ENCODE measurements around the gene ARHGEF18.
"Not testable (repeated sequence)": the region's sequence is repeated elsewhere in the genome, so short reads cannot be mapped to it uniquely, and the experiment has no call there.

ARHGEF18 gene

GRCh38 chr19:7348587-7349230, at the start of gene ARHGEF18:
TSS of gene ARHGEF18 (plus strand) at chr19:7348937. CDS start at chr19:7362891, 13,954 bp downstream.
- DNase-seq (ENCODE audit: low read depth in 2 of 2) = no peak

DNA sequence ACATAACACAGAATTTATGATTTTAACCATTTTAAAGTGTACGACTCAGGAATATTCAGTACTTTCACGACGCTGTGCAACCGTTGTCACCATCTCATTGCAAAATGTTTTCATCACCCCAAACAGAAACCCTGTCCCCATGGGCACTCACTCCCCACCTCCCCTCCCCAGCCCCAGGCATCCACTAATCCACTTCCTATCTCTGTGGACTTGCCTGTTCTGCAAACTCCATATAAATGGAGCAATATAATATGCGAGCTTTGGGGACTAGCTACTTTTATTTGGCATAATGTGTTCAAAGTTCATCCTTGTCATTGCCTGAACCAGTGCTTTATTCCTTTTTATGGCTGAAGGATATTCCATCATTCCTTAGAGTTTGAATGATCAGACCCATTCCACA, 47.2 kb upstream of the ARHGEF18 start:
- no peak for DNase-seq (ENCODE audit: low read depth in 2 of 2)

GRCh38 chr19:7303470-7303869, 45.3 kb upstream of the ARHGEF18 start:
- no peak for DNase-seq (ENCODE audit: low read depth in 2 of 2)

DNA sequence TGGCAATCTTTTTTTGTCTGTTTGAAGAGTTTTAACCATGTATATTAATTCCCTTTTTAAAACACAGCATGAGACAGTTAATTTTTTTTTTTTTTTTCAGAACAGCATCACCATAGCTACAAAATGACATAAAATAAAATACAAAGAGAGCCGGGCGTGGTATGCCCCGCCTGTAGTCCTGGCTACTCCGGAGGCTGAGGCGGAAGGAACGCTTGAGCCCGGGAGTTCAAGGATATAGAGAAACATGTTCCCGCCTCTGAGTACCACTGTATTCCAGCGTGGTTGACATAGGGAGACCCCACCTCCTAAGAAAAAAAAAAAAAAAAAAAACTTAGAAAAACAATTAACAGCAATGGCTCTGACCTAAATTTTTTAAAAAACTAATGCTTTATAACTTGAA, 44.5 kb upstream of the ARHGEF18 start:
- no peak for DNase-seq (ENCODE audit: low read depth in 2 of 2)

- no peak for DNase-seq (ENCODE audit: low read depth in 2 of 2)
Observed at GRCh38 chr19:7307590-7308218, 41.0 kb upstream of the ARHGEF18 start.

GRCh38 chr19:7308327-7308726, 40.4 kb upstream of the ARHGEF18 start:
- not testable (repeated sequence) for DNase-seq (ENCODE audit: low read depth in 2 of 2)

DNA sequence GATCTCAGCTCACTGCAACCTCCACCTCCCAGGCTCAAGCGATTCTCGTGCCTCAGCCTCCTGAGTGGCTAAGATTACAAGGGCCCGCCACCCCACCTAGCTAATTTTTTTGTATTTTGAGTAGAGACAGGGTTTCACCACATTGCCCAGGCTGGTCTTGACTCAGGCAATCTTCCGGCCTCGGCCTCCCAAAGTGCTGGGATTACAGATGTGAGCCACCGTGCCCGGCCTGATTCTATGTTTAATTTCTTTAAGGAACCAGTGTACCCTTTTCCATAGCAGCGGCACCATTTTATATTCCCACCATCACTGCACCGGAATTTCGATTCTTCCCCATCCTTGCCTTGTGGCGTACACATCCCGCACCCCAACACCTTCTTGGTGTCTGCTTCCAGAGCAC, 36.8 kb upstream of the ARHGEF18 start:
- DNase-seq (ENCODE audit: low read depth in 2 of 2) = no peak

- DNase-seq (ENCODE audit: low read depth in 2 of 2) = no peak
Observed at GRCh38 chr19:7312816-7313215, 35.9 kb upstream of the ARHGEF18 start.

GRCh38 chr19:7318176-7318575, 30.6 kb upstream of the ARHGEF18 start:
- no peak for DNase-seq (ENCODE audit: low read depth in 2 of 2)

GRCh38 chr19:7326105-7326877, 22.4 kb upstream of the ARHGEF18 start:
- DNase-seq (ENCODE audit: low read depth in 2 of 2) = no peak

DNA sequence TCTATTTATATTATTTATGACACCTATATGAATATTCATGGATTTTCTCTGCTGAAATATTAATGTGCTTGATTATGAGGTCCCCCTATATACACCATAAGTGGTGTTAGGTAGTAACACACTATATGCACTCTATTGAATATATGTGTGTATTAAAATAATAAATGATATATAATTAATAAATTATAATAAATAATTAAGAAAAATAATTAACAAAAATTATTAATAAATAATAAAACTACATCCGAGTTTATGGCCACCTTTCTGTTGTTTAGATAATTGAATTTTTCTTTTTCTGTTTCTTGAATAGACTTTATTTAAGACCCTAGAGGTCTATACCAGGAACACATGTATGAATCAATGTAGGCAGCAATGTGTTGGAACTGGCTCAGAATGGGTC, 20.9 kb upstream of the ARHGEF18 start:
- no peak for DNase-seq (ENCODE audit: low read depth in 2 of 2)

- no peak for DNase-seq (ENCODE audit: low read depth in 2 of 2)
Observed at GRCh38 chr19:7328647-7329046, 20.1 kb upstream of the ARHGEF18 start.

DNA sequence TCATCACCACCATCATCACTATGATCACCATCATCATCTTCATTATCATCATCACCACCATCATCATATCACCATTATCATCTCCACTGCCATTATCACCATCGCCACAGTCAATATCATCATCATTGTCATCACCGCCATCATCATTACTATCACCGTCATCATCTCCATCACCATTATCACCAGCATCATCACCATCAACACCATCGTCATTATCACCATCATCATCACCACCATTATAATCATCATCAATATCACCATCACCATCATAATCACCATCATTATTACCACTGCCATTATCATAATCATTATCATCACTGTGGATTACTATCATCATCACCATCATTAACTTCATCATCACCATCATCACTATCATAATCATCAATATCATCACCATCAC, 17.3 kb upstream of the ARHGEF18 start:
- DNase-seq (ENCODE audit: low read depth in 2 of 2) = no peak

DNA sequence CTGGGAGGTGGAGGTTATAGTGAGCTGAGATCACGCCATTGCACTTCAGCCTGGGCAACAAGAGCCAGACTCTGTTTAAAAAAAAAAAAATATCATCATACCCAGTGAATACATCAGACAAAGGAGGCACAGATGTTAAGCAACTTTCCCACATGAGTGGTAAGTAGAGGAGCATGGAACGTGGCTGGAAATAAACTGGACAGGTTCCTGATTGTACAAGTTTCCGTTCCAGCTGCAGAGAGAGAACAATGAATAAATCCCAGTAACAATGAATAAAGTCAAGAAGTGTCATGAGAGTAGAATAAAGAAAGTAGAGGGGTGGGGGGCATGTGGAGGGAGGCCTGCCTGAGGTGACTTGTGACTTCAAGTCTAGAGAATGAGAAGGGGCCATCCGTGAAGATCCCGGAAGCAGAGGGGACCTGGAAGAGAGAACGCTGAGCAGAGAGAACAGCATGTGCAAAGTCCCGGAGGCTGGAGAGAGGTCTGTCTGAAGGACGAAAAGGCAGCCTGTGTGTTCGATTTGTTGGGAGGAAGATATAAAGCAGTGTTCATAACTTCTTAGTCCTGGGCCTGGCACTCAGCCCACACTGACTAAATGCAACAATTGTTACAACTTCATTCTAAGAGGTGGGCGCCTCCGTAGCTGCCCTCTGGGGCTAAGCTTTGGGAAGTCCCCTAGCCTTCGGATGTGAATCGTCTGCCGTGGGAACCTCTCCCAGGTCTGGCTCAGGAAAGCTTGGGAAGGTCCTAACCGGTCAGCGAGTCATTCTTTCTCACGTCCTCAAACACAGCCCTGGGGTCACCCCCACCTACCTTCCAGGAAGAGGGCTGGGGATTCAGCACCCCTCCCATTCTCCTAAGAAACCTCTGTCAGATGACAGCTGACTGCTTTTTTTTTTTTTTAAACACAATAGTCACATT, 15.3 kb upstream of the ARHGEF18 start:
- DNase-seq (ENCODE audit: low read depth in 2 of 2) = no peak

- DNase-seq (ENCODE audit: low read depth in 2 of 2) = no peak
Observed at GRCh38 chr19:7336321-7336973, 12.3 kb upstream of the ARHGEF18 start.

DNA sequence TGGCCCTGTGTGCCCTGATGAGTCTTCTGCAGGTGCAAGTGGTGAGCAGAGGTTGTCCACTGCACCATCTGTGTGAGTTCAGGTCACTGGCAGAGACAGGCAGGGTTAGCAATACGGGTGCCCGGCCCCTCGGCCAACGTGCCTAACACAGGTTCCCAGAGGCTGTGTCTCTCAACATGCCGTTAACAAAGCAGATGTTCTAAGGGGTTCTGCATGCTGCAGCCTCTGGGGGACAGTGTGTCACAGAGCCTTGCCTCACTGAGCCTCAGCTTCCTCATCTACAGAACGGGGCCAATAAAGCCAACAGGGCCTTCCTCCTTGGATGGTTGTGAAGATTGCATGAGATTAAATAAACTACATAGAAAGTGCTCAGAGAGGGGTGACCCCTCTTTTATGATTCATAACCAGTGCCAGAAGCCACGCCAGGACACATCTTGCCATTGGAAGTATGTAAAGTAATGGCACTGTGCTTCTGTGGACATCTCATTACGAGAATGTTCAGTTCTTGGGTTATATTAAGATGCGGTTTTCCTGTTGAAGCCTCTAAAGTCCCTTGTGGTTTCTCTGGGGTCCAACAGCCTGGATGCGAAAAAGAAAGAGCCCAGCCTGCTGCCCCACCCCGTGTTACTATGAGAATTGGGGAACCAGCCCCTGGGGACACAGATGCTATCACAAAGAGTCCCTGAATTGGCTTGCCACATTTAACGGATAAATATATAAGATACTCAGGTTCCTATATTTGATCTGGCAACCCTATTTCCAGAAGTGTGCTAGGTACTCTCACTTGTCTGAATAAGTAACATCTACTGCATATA, 11.2 kb upstream of the ARHGEF18 start:
- no peak for DNase-seq (ENCODE audit: low read depth in 2 of 2)

GRCh38 chr19:7340959-7341837, 7.5 kb upstream of the ARHGEF18 start:
- DNase-seq (ENCODE audit: low read depth in 2 of 2) = peak; percentile 73 to 86

DNA sequence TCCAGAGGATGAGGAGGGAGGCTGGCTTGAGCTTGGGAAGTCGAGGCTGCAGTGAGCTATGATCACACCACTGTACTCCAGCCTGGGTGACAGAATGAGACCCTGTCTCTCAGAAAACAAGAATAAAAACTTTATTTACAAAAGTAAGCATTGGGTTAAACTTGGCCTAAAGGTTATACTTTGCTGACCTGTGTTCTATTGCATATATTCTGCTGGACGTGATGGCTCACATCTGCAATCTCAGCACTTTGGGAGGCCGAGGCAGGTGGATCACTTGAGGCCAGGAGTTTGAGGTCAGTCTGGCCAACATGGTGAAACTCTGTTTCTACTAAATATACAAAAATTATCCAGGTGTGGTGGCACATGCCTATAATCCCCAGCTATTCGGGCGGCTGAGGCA, 6.6 kb upstream of the ARHGEF18 start:
- no peak for DNase-seq (ENCODE audit: low read depth in 2 of 2)

- no peak for DNase-seq (ENCODE audit: low read depth in 2 of 2)
Observed at GRCh38 chr19:7346488-7346971, 2.2 kb upstream of the ARHGEF18 start.
